ENCODE measurements around the gene HOXC12.

- no peak for TF ChIP-seq NFIC (IDR thresholded peaks at IDR 0.05)
- no peak for TF ChIP-seq TAF1 (IDR thresholded peaks at IDR 0.05; ENCODE audit: low read depth)
These were observed 5.7 kb downstream of the HOXC12 start for GRCh38 chr12:53960187-53961024.
